GM18499 (cell line): ENCODE data around the gene FERMT2.
"Not testable (repeated sequence)": the region's sequence is repeated elsewhere in the genome, so short reads cannot be mapped to it uniquely, and the experiment has no call there.

Experiments
- ATAC-seq: cut with Tn5 transposase; IDR thresholded peaks from one replicate; pipeline ENCODE4 v1.9.1; 2021; ENCODE audit warnings: moderate number of reproducible peaks; ENCODE audit not compliant: insufficient read depth, unreplicated experiment

FERMT2 gene

DNA sequence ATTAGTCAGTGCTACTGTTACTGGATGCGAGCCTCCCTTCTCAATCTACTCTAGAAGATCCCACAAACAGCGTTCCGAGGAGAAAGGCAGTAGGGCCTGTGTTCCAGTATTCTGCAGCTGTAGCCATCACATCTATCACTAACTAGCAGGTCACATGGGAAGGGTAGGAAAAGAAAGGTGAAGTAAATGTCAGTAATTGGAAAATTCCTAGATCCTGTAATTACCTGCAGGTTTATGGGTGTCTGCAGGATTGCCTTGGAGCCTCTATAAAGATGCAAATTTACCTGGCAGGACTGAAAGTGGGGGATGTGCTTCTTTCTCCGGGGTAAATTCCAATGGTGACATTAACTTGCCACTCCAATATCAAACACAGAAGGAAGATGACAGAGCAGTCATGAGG lies 77.8 kb downstream of the FERMT2 start:
- no peak for ATAC-seq

DNA sequence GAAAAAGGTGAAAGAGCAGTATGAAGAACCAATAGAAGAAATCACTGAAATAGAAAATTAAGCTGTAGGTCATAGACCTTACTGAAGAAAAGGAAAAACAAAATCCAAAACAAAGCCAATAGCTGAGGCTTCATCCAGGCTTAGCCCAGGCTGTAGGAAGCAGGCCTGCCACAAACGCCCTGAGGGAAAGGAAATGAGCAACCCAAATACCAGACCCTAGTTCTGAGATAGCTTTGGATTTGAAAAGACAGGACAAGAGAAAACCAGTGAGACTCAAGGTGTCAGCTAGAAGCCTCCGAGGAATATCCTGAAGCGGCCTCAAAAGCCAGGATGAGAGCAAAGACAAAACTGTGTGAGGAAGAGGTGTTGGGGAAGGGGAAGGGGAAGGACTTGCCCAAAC lies 79.2 kb downstream of the FERMT2 start:
- no peak for ATAC-seq

DNA sequence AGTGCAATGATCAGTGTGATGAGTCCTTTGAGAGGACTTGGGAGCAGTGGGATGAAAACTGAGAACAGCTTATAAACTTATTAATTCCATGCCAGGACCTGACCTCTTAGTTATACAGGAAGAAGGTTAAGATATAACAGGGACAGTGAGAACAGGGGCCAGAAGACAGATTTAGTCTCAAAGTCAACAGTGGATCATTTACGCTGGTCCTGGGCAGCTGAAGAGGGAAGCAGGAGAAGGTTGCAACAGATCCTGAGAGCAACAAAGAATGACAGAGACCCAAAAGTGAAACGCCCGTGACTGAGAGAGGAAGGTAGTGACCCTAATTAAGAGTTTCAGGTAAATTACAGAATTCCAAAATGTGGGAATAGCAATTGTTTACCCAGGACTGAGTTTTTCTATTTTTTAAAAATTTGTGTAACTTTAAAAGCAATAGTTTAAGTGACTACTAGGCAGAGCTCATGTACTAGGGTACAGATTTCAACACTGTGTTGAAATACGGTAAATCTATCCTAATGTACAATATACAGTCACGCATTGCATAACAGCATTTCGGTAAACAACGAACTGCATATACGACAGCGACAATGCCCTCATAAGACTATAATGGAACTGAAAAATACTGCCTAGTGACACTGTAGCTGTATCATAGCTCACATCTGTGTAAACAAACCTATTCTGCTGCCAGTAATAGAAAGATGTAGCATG lies 81.8 kb downstream of the FERMT2 start:
- ATAC-seq: no peak

- not testable (repeated sequence) for ATAC-seq
Observed at GRCh38 chr14:52864893-52865292, 86.0 kb downstream of the FERMT2 start.

DNA sequence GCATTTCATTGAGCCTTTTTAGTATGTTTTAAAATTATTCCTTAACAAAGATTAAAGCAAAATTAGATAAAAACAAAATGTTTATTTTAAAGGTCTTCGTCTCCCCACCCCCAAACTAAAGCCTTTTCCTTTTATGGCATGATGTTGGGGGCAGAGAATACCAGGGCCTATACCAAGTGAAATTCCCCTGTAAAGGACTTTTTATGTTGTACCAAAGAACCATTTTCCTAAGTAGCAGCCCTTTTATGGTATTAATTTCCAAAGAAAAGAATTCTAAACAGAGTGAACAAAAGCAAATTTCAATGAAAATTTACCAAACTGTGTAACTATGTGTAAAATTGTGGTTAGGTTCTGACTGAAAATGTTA lies 87.5 kb downstream of the FERMT2 start:
- no peak for ATAC-seq

GRCh38 chr14:52862632-52863333 lies 88.1 kb downstream of the FERMT2 start:
- no peak for ATAC-seq

- no peak for ATAC-seq
Observed at GRCh38 chr14:52861403-52861802, 89.4 kb downstream of the FERMT2 start.

- no peak for ATAC-seq
Observed at GRCh38 chr14:52860910-52861309, 89.9 kb downstream of the FERMT2 start.

DNA sequence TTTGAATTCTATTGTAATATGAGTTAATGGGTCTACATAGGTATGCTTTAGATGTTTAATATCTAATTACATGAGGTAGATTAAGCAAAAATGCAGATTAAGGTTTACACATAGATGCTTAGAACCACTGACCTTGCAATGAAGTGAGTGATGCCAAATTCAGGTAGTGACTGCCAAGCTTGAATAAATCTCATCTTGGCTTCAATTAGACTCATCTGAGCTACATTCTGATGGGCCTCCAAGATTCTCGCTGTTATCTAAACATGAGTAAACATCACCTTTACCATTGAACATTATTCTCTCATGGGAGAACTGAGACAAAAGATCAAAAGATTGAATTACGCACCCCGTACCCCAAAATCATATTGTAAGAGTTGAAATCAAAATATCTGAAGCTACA lies 90.6 kb downstream of the FERMT2 start:
- no peak for ATAC-seq

- ATAC-seq: no peak
Observed at GRCh38 chr14:52856139-52856538, 94.7 kb downstream of the FERMT2 start.

GRCh38 chr14:52853522-52853854 lies 97.4 kb downstream of the FERMT2 start:
- ATAC-seq: no peak

GRCh38 chr14:52852810-52853521 lies 97.9 kb downstream of the FERMT2 start:
- ATAC-seq: no peak

- no peak for ATAC-seq
Observed at GRCh38 chr14:52850451-52850909, 100.4 kb downstream of the FERMT2 start.

- no peak for ATAC-seq
Observed at GRCh38 chr14:52848626-52849025, 102.2 kb downstream of the FERMT2 start.

- ATAC-seq: no peak
Observed at GRCh38 chr14:52846591-52846990, 104.3 kb downstream of the FERMT2 start.

DNA sequence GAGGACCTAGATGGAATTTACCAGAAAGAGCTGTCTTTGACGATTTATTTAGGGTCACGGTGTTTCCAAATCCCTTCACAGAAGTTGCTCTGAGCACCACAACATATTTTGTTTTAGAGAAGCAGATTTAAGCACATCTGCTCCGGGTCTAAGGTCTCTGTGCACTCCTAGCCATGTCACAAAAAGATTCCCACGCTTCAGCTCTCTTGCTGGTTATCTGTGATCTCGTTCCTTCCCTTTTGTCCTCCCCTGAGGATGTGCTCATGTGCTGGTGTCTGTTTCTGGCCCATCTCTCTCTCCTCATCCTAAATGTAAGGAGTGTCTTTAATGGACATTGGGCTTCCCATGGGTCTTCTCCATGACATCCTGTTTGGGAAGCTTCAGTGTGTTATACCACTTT lies 105.8 kb downstream of the FERMT2 start:
- ATAC-seq: no peak

- no peak for ATAC-seq
Observed at GRCh38 chr14:52844262-52845060, 106.4 kb downstream of the FERMT2 start.

DNA sequence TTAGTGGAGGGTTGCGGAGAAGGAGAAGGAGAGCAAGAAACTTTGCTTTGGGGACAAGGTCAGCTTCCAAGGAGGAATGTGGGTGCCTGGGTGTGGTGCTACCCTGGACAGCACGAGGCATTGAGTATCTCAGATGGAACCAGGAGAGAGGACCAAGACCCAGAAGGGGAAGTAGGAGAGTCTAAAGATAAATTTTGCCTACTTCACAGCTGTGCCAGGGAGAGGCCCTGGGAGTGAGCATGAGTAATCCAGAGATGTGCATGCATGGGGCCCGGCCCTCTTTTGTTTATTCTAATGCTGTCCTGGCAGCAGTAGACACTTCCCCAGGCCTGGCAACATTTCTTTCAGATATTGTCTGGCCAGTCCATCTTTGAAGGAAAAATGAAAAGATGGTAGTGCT lies 110.0 kb downstream of the FERMT2 start:
- ATAC-seq: no peak

GRCh38 chr14:52837451-52837850 lies 113.4 kb downstream of the FERMT2 start:
- no peak for ATAC-seq

DNA sequence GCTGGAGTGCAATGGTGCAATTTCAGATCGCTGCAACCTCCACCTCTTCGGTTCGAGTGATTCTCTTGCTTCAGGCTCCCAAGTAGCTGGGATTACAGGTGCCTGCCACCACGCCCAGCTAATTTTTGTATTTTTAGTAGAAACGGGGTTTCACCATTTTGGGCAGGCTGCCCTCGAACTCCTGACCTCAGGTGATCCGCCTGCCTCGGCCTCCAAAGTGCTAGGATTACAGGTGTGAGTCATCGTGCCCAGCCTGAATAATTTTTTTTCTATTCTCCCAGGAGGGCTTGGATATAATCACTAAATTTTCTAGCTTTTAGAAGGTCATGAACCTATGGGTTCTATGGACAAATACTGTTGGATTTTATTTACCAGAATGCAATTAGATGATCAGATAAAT lies 114.8 kb downstream of the FERMT2 start:
- ATAC-seq: no peak
